GM12878 (cell line): ENCODE results near the gene STARD8. TPM values are rescaled to one million over a fixed set of nuclear protein-coding genes. Genes with fewer than 3 reads are reported as not detected.

ENCODE experiments used
- ATAC-seq: fragments of 200-7000 bp; cut with Tn5 transposase; 3 replicates; pipeline ENCODE4 v1.9.1; 2020; ENCODE audit warnings: mild to moderate bottlenecking, moderate library complexity
- BruUV-seq: library from RNA; stranded (reverse); fragments of 400-500 nt; replicated peaks from 2 replicates; lab custom pipeline; 2021; lab: Mats Ljungman, UMichigan
- CTCF ChIA-PET: fragments of 300-600 bp; sonication (Branson Sonifier 250); formaldehyde crosslinking; extraction: SDS; loops from one replicate; lab custom pipeline; 2021; ENCODE audit warnings: inconsistent platforms; lab: Yijun Ruan, JAX
- POLR2A ChIA-PET: fragments of 350-600 bp; formaldehyde crosslinking; extraction: SDS; loops from one replicate; lab custom pipeline; 2021; ENCODE audit warnings: inconsistent platforms; lab: Charles Lee
- RAD21 ChIA-PET: fragments of 300-600 bp; sonication (Branson Sonifier 250); formaldehyde crosslinking; loops from one replicate; lab custom pipeline; 2023; ENCODE audit warnings: antibody characterized with exemption; ENCODE audit not compliant: unreplicated experiment; lab: Charles Lee
- SMC1A ChIA-PET: fragments of 300-600 bp; sonication (Branson Sonifier 250); formaldehyde crosslinking; loops from one replicate; lab custom pipeline; 2023; ENCODE audit not compliant: unreplicated experiment, uncharacterized antibody; lab: Charles Lee
- DNase-seq: peaks from one replicate; pipeline ENCODE4 v3.0.0-alpha.2; 2011; ENCODE audit warnings: low read depth, low spot score
- FAIRE-seq: peaks from 3 replicates; lab custom pipeline; 2011; peaks lifted over from hg19 to GRCh38; lab: Jason Lieb, UNC
- H2AFZ ChIP-seq: 2 replicates; pipeline ENCODE4 v1.6.0; 2011; ENCODE audit warnings: low read depth, low read length, control low read depth; ENCODE audit not compliant: control insufficient read depth
- H3K27ac ChIP-seq: 2 replicates; pipeline ENCODE4 v1.5.1; 2011; ENCODE audit warnings: control low read depth; ENCODE audit not compliant: control insufficient read depth, insufficient read depth
- H3K27me3 ChIP-seq, 2 experiments: replicated peaks in 1 of 2; 2 replicates each; pipeline versions ENCODE4 v1.6.0 to v1.6.1; 2011; ENCODE audit warnings: low read length in 1 of 2; ENCODE audit not compliant: control insufficient read depth in 2 of 2, insufficient read depth in 2 of 2
- H3K36me3 ChIP-seq, 2 experiments: 2 replicates each; pipeline ENCODE4 v1.5.1; 2011; ENCODE audit warnings: low read length in 1 of 2; ENCODE audit not compliant: control insufficient read depth in 2 of 2, insufficient read depth in 2 of 2
- H3K4me1 ChIP-seq: 2 replicates; pipeline ENCODE4 v1.6.1; 2011; ENCODE audit warnings: mild to moderate bottlenecking, low read length, moderate library complexity, mixed read lengths; ENCODE audit not compliant: control insufficient read depth, insufficient read depth
- H3K4me2 ChIP-seq: 2 replicates; pipeline ENCODE4 v1.6.0; 2011; ENCODE audit warnings: control low read depth; ENCODE audit not compliant: control insufficient read depth, insufficient read depth
- H3K4me3 ChIP-seq: fragments of 200-600 bp; sonication (generic); 2 replicates; pipeline ENCODE4 v1.5.1; 2016
- H3K79me2 ChIP-seq: 2 replicates; pipeline ENCODE4 v1.6.0; 2011; ENCODE audit warnings: low read length; ENCODE audit not compliant: control insufficient read depth, insufficient read depth
- H3K9ac ChIP-seq: 2 replicates; pipeline ENCODE4 v1.8.0; 2011; ENCODE audit warnings: low read length, control low read depth, mixed read lengths; ENCODE audit not compliant: control insufficient read depth, insufficient read depth
- H3K9me3 ChIP-seq: replicated peaks from 3 replicates; pipeline ENCODE4 v1.5.1; 2011; ENCODE audit warnings: mild to moderate bottlenecking, low read length; ENCODE audit not compliant: control insufficient read depth, insufficient read depth
- H4K20me1 ChIP-seq: 2 replicates; pipeline ENCODE4 v1.6.0; 2011; ENCODE audit not compliant: control insufficient read depth, insufficient read depth
- CHD1 ChIP-seq: IDR thresholded peaks from 2 replicates; pipeline ENCODE4 v1.6.1; 2012; ENCODE audit warnings: low read depth, low read length, improper control_type of control experiment
- CREB1 ChIP-seq: IDR thresholded peaks from 2 replicates; pipeline ENCODE4 v1.6.1; 2012; ENCODE audit warnings: low read depth, mild to moderate bottlenecking, inconsistent platforms
- IKZF2 ChIP-seq, 2 experiments: fragments of 450-650 bp; IDR thresholded peaks; 2 replicates each; pipeline ENCODE4 v1.6.1; 2017; ENCODE audit warnings: mild to moderate bottlenecking in 2 of 2, moderate library complexity in 2 of 2
- NR2C1 ChIP-seq: fragments of 450-650 bp; IDR thresholded peaks from 2 replicates; pipeline ENCODE4 v1.6.1; 2017; ENCODE audit warnings: antibody characterized with exemption, mild to moderate bottlenecking, moderate library complexity
- POLR2AphosphoS2 ChIP-seq: IDR thresholded peaks from 2 replicates; pipeline ENCODE4 v1.6.1; 2011; ENCODE audit warnings: low read depth, mild to moderate bottlenecking, low read length, improper control_type of control experiment, moderate library complexity
- RAD21 ChIP-seq: IDR thresholded peaks from 2 replicates; pipeline ENCODE4 v1.6.1; 2011; ENCODE audit warnings: mild to moderate bottlenecking, low read depth, low read length, moderate library complexity; ENCODE audit not compliant: insufficient read depth
- RCOR1 ChIP-seq: conservative IDR thresholded peaks from 2 replicates; pipeline ENCODE4 v1.6.1; 2012; ENCODE audit warnings: low read depth, low read length, improper control_type of control experiment
- SIN3A ChIP-seq: IDR thresholded peaks from 2 replicates; pipeline ENCODE4 v1.6.1; 2012; ENCODE audit warnings: low read depth, low read length, improper control_type of control experiment
- SMAD5 ChIP-seq: IDR thresholded peaks from 2 replicates; pipeline ENCODE4 v1.6.1; 2016; ENCODE audit warnings: antibody characterized with exemption, low read depth
- SMC3 ChIP-seq: IDR thresholded peaks from 2 replicates; pipeline ENCODE4 v1.6.1; 2011; ENCODE audit warnings: low read length, improper control_type of control experiment, borderline replicate concordance
- SREBF1 ChIP-seq: IDR thresholded peaks from 2 replicates; pipeline ENCODE4 v1.6.1; 2012; ENCODE audit warnings: mild to moderate bottlenecking, low read length
- TAF1 ChIP-seq: IDR thresholded peaks from 2 replicates; pipeline ENCODE4 v1.6.1; 2011; ENCODE audit warnings: mild to moderate bottlenecking, low read depth, low read length, borderline replicate concordance
- TBL1XR1 ChIP-seq: IDR thresholded peaks from 2 replicates; pipeline ENCODE4 v1.6.1; 2012; ENCODE audit warnings: low read depth, low read length, improper control_type of control experiment
- ZNF274 ChIP-seq: IDR thresholded peaks from one replicate; pipeline ENCODE4 v1.8.0; 2011; ENCODE audit not compliant: insufficient read length, insufficient read depth
- WGBS: methylation state at CpG from one replicate; pipeline ENCODE4 v1.1.6; 2016; ENCODE audit warnings: low lambda C conversion rate; ENCODE audit not compliant: insufficient replicate concordance, insufficient coverage; ENCODE audit errors: missing lambda C conversion rate; 5-methylcytosine and 5-hydroxymethylcytosine counted together
- in situ Hi-C: fragments of 300-500 bp; cut with MboI; formaldehyde crosslinking; loops from 9 replicates; pipeline ENCODE4 v1.14.3; 2018; ENCODE audit warnings: mixed read lengths
- intact Hi-C: fragments of 100-400 bp; cut with micrococcal nuclease; formaldehyde crosslinking; loops from one replicate; pipeline ENCODE4 v1.14.2; 2022; ENCODE audit not compliant: unreplicated experiment
- polyA plus RNA-seq, 11 experiments: library from polyadenylated mRNA; depleted of rRNA in 4 of 11; unstranded in 6 of 11; stranded (reverse) in 5 of 11; fragments of >200 nt; fragmentation: Nextera tagmentation in 4 of 11; fragmentation: Illumina TruSeq in 1 of 11; extraction: Ambion mirVana in 4 of 11; extraction: Trizol in 1 of 11; gene quantifications; 1 replicate in 1 of 11; 2 replicates in 10 of 11; pipeline versions ENCODE4 v1.2.1 to v1.2.3, GENCODE V29; 2011 to 2016; ENCODE audit warnings: inconsistent platforms in 2 of 11, missing spikeins in 2 of 11, low read depth in 1 of 11
- total RNA-seq, 4 experiments: library from RNA; depleted of rRNA in 3 of 4; stranded (reverse); fragments of >200 nt in 3 of 4; fragmentation: Illumina TruSeq in 1 of 4; extraction: Trizol in 1 of 4; gene quantifications; 2 replicates each; pipeline versions ENCODE4 v1.2.1 to v1.2.3, GENCODE V29; 2013 to 2021
- TF ChIP-seq, protein P1 (sequence below): fragments of 450-650 bp; IDR thresholded peaks from 2 replicates; pipeline ENCODE4 v1.6.1; 2017; ENCODE audit warnings: mild to moderate bottlenecking, low read depth, inconsistent platforms; ENCODE audit not compliant: poor library complexity, severe bottlenecking
- TF ChIP-seq, protein P2 (sequence below): IDR thresholded peaks from 2 replicates; pipeline ENCODE4 v1.6.1; 2012; ENCODE audit warnings: mild to moderate bottlenecking, low read depth, low read length

STARD8 gene
- total and polyA plus RNA-seq, 10 of the 15 experiments (the other 5 are each of a cell fraction or from before 2014, with no cell fraction given) = 0.03 to 0.14 (median 0.07) TPM; not detected in 6

DNA sequence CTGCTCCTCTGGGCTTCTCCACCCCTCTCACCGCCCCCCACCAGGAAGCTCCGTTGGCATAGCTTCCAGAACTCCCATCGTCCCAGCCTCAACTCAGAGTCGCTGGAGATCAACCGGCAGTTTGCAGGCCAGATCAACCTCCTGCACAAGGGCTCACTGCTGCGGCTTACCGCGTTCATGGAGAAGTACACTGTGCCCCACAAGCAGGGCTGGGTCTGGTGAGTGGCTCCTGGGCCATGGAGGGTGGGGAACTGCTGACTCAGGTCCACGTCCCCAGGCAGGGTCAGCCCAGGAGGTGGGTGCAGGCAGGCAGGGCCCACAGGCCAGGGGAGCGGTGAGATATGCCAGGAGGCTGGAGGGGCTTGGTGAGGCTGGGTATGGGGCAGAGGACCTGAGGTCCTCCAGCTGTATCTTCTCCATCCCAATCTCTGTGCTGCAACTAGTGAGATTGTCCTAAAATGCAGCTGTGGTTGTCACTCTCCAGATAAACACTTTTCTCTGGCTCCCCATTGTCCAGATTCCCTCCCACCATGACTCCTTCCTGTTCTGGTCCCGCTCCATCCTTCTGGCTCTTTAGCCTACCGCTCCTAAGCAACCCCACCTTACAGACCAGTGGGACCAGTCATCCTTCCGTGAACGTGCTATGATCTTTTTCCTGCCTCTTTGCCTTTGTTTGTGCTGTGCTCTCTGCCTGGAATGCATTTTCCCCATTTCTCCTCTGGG is 71.9 kb downstream of the STARD8 start:
- FAIRE-seq = no peak
- in situ Hi-C loops (no loop called here), intact Hi-C loops (no loop called here)
- Histone ChIP-seq H3K27me3 (no peaks in the 10 kb centered on the region), H3K4me1 (no peaks in the 10 kb centered on the region), H3K4me3 (no peak overlapping the region), H4K20me1 (no peaks in the 10 kb centered on the region), H3K9me3 (no peaks in the 10 kb centered on the region), H3K4me2 (no peak overlapping the region), H3K79me2 (no peaks in the 10 kb centered on the region), H3K27ac (no peak overlapping the region), H3K36me3 (no peaks in the 10 kb centered on the region), H3K9ac (no peak overlapping the region), H2AFZ (no peak overlapping the region)
- ChIA-PET CTCF (no interaction called here), POLR2A (no interaction called here), RAD21 (no interaction called here), SMC1A (no interaction called here)
- BruUV-seq = no TSS peak
- WGBS = 43% methylated on average over 14 of the region's 14 CpGs
- ATAC-seq = no peak
- TF ChIP-seq RCOR1 (no peak), CHD1 (no peak), SMAD5 (no peak), CREB1 (no peak), SIN3A (no peak), RAD21 (no peak), SREBF1 (no peak), ZNF274 (no peak), NR2C1 (no peak), IKZF2 (IDR thresholded peaks at IDR 0.05) (no peak), POLR2AphosphoS2 (no peak), TBL1XR1 (no peak), TAF1 (no peak), SMC3 (no peak)
- TF ChIP-seq, protein P1, sequence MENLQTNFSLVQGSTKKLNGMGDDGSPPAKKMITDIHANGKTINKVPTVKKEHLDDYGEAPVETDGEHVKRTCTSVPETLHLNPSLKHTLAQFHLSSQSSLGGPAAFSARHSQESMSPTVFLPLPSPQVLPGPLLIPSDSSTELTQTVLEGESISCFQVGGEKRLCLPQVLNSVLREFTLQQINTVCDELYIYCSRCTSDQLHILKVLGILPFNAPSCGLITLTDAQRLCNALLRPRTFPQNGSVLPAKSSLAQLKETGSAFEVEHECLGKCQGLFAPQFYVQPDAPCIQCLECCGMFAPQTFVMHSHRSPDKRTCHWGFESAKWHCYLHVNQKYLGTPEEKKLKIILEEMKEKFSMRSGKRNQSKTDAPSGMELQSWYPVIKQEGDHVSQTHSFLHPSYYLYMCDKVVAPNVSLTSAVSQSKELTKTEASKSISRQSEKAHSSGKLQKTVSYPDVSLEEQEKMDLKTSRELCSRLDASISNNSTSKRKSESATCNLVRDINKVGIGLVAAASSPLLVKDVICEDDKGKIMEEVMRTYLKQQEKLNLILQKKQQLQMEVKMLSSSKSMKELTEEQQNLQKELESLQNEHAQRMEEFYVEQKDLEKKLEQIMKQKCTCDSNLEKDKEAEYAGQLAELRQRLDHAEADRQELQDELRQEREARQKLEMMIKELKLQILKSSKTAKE = no peak
- TF ChIP-seq, protein P2, sequence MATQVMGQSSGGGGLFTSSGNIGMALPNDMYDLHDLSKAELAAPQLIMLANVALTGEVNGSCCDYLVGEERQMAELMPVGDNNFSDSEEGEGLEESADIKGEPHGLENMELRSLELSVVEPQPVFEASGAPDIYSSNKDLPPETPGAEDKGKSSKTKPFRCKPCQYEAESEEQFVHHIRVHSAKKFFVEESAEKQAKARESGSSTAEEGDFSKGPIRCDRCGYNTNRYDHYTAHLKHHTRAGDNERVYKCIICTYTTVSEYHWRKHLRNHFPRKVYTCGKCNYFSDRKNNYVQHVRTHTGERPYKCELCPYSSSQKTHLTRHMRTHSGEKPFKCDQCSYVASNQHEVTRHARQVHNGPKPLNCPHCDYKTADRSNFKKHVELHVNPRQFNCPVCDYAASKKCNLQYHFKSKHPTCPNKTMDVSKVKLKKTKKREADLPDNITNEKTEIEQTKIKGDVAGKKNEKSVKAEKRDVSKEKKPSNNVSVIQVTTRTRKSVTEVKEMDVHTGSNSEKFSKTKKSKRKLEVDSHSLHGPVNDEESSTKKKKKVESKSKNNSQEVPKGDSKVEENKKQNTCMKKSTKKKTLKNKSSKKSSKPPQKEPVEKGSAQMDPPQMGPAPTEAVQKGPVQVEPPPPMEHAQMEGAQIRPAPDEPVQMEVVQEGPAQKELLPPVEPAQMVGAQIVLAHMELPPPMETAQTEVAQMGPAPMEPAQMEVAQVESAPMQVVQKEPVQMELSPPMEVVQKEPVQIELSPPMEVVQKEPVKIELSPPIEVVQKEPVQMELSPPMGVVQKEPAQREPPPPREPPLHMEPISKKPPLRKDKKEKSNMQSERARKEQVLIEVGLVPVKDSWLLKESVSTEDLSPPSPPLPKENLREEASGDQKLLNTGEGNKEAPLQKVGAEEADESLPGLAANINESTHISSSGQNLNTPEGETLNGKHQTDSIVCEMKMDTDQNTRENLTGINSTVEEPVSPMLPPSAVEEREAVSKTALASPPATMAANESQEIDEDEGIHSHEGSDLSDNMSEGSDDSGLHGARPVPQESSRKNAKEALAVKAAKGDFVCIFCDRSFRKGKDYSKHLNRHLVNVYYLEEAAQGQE = no peak
- DNase-seq = no peak
